GM12801 (cell line): ENCODE data around the gene TBC1D2B.

Source experiments
- TF ChIP-seq, protein P1 (sequence below): IDR thresholded peaks from one replicate; pipeline ENCODE4 v1.5.1; 2011; ENCODE audit warnings: control low read depth; ENCODE audit not compliant: insufficient read length; ENCODE audit errors: extremely low read depth

The TBC1D2B gene

GRCh38 chr15:78007211-78007931, 70.1 kb downstream of the TBC1D2B start:
- TF ChIP-seq, protein P1, sequence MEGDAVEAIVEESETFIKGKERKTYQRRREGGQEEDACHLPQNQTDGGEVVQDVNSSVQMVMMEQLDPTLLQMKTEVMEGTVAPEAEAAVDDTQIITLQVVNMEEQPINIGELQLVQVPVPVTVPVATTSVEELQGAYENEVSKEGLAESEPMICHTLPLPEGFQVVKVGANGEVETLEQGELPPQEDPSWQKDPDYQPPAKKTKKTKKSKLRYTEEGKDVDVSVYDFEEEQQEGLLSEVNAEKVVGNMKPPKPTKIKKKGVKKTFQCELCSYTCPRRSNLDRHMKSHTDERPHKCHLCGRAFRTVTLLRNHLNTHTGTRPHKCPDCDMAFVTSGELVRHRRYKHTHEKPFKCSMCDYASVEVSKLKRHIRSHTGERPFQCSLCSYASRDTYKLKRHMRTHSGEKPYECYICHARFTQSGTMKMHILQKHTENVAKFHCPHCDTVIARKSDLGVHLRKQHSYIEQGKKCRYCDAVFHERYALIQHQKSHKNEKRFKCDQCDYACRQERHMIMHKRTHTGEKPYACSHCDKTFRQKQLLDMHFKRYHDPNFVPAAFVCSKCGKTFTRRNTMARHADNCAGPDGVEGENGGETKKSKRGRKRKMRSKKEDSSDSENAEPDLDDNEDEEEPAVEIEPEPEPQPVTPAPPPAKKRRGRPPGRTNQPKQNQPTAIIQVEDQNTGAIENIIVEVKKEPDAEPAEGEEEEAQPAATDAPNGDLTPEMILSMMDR: no peak

- TF ChIP-seq, protein P1: no peak
Measured at GRCh38 chr15:78006567-78007205, 70.8 kb downstream of the TBC1D2B start.

DNA sequence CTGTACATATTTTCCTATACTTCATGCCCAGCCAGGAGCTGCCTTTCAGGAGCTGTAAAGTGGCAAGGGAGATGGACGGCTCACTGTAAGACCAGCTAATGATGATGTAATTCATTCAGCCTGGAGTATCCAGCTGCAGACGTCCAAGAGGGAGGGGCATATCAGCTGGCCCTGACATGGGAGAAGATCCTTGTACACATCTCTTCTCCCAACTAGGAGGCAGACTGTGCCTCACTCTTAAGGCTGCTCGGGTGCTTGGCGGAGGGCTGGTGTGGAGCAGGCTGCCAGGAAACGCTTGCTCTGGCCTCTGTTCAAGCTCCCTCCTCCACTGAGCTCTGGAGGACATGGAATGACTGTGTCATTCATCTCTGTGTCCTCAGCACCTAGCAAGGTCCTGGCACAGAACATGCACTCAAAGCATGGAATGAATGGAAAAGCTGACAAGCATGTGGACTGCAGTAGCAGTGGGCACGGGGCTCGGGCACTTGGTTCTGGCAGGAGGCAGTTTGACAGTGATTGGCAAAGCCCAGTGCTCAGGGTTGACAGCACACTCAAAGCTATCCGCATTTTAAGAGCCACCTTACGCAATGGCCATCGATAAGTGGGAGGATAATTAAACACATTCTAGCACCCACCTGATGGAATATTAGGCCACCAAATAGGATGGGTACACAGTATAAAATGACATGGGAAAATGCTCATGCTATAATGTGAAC, 72.4 kb downstream of the TBC1D2B start:
- TF ChIP-seq, protein P1: no peak

GRCh38 chr15:78004222-78004727, 73.2 kb downstream of the TBC1D2B start:
- TF ChIP-seq, protein P1: no peak

DNA sequence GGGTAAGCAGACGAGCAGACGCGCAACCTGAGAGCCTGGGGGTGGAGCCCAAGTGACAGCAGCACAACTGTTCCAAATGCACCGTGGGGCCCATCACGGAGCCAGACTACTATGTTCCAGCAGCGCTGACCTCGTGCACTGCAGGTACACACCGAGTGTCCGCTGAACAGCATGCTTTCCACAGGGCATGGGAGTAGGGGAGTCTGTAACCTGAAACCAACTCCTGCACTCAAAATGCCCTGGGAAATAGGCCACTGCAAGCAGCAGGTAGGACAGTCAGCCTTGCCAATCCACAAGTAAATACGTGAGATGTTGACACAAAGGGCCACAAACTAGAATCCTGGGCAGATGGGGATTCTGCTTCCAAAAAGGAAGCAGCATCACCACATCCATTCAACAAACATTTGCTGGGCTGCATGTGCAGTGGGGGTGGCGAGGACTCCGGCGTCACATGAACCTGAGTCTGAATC, 73.9 kb downstream of the TBC1D2B start:
- TF ChIP-seq, protein P1: no peak

DNA sequence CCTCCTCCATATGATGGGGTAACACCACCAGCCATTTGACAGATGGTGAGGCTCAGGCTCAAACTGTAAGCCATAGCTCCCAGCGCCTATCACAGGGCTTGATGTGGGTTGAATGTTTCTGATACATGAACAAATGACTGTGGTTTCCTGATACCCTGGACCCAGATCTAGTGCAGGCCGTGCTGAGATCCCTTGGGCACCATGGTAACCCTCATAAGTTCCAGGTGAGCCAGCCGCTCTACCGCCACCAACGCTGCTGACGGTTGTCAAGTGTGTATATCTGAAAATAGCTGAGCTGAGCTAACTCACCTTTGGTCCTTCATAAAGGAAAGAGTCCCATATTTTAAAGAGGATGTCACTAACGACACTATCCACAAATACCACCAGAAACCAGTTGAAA, 74.5 kb downstream of the TBC1D2B start:
- TF ChIP-seq, protein P1: no peak

- TF ChIP-seq, protein P1: no peak
Measured at GRCh38 chr15:78001656-78002055, 75.9 kb downstream of the TBC1D2B start.
